Fibroblast of lung (primary cell): ENCODE measurements around the gene CEP85. TPM values are rescaled to one million over a fixed set of nuclear protein-coding genes. Genes with fewer than 3 reads are reported as not detected.
A peak's percentile ranks its signal among the peaks of the same experiment; 100 is the strongest.

Experiments used
- DNase-seq, 2 donors: peaks; one replicate each; pipeline versions ENCODE4 v3.0.0 to v3.0.0-alpha.2; 2010; ENCODE audit warnings: low read depth in 2 of 2
- H2AFZ ChIP-seq: 2 replicates; pipeline ENCODE4 v1.5.1; 2012; ENCODE audit warnings: low read length, control low read depth, inconsistent platforms
- H3K27ac ChIP-seq: 2 replicates; pipeline ENCODE4 v1.5.1; 2011; ENCODE audit warnings: low read length, control low read depth; ENCODE audit not compliant: insufficient read depth
- H3K27me3 ChIP-seq: 2 replicates; pipeline ENCODE4 v1.5.1; 2011; ENCODE audit warnings: mild to moderate bottlenecking, low read length; ENCODE audit not compliant: control insufficient read depth, insufficient read depth
- H3K36me3 ChIP-seq: 2 replicates; pipeline ENCODE4 v1.5.1; 2011; ENCODE audit warnings: low read length; ENCODE audit not compliant: control insufficient read depth, insufficient read depth
- H3K4me1 ChIP-seq: 2 replicates; pipeline ENCODE4 v1.5.1; 2011; ENCODE audit warnings: low read length; ENCODE audit not compliant: control insufficient read depth, insufficient read depth; ENCODE audit errors: extremely low read depth
- H3K4me2 ChIP-seq: 2 replicates; pipeline ENCODE4 v1.5.1; 2011; ENCODE audit warnings: low read length, control low read depth; ENCODE audit not compliant: insufficient read depth; ENCODE audit errors: extremely low read depth
- H3K4me3 ChIP-seq, 4 experiments: fragments of 200-600 bp in 1 of 4; sonication (generic) in 1 of 4; replicated peaks in 1 of 4; 2 replicates each; pipeline ENCODE4 v1.5.1; 2011 to 2016; ENCODE audit warnings: low read length in 4 of 4, low read depth in 3 of 4, mild to moderate bottlenecking in 3 of 4, control low read depth in 2 of 4, inconsistent platforms in 1 of 4, mixed read lengths in 1 of 4; ENCODE audit not compliant: insufficient read depth in 1 of 4; ENCODE audit errors: control extremely low read depth in 1 of 4
- H3K79me2 ChIP-seq: 2 replicates; pipeline ENCODE4 v1.5.1; 2012; ENCODE audit warnings: mild to moderate bottlenecking, low read length, inconsistent platforms; ENCODE audit not compliant: control insufficient read depth, insufficient read depth
- H3K9ac ChIP-seq: 2 replicates; pipeline ENCODE4 v1.5.1; 2011; ENCODE audit warnings: mild to moderate bottlenecking, low read length, control low read depth; ENCODE audit not compliant: insufficient read depth
- H3K9me3 ChIP-seq: 2 replicates; pipeline ENCODE4 v1.5.1; 2012; ENCODE audit warnings: low read depth, low read length; ENCODE audit not compliant: control insufficient read depth, insufficient read depth
- H4K20me1 ChIP-seq: 2 replicates; pipeline ENCODE4 v1.5.1; 2011; ENCODE audit warnings: low read length; ENCODE audit not compliant: control insufficient read depth, insufficient read depth; ENCODE audit errors: extremely low read depth
- CTCF ChIP-seq, 2 donors: IDR thresholded peaks in 1 of 2; conservative IDR thresholded peaks in 1 of 2; 1 replicate in 1 of 2; 2 replicates in 1 of 2; pipeline ENCODE4 v1.5.1; 2011 to 2012; ENCODE audit warnings: low read length in 2 of 2, control low read depth in 1 of 2, inconsistent platforms in 1 of 2, low read depth in 1 of 2, mild to moderate bottlenecking in 1 of 2
- EZH2 ChIP-seq: IDR thresholded peaks from 2 replicates; pipeline ENCODE4 v1.5.1; 2012; ENCODE audit warnings: low read length, control low read depth, mild to moderate bottlenecking; ENCODE audit errors: missing control alignments
- polyA plus RNA-seq, 2 donors: library from polyadenylated mRNA; depleted of rRNA in 1 of 2; stranded (reverse) in 1 of 2; unstranded in 1 of 2; fragments of >200 nt; gene quantifications; 2 replicates each; pipeline ENCODE4 v1.2.1, GENCODE V29; 2011 to 2012; ENCODE audit warnings: missing spikeins in 1 of 2
- total RNA-seq: library from RNA; depleted of rRNA; stranded (reverse); fragments of >200 nt; gene quantifications from 2 replicates; pipeline ENCODE4 v1.2.1, GENCODE V29; 2014

Gene CEP85
- total and polyA plus RNA-seq, 2 donors (not counting 1 experiment from before 2014, with no cell fraction given): 4.7 to 6.9 TPM

GRCh38 chr1:26237230-26237966 is 3.4 kb downstream of the CEP85 start:
- no peaks in the 10 kb centered on the region for H3K36me3 ChIP-seq
- H2AFZ ChIP-seq: no peak overlapping the region
- no peaks in the 10 kb centered on the region for H4K20me1 ChIP-seq
- peak; percentile 37 to 66 for DNase-seq
- H3K4me3 ChIP-seq: no peak overlapping the region
- no peaks in the 10 kb centered on the region for H3K27me3 ChIP-seq
- H3K27ac ChIP-seq: no peak overlapping the region
- H3K9me3 ChIP-seq: no peaks in the 10 kb centered on the region
- H3K9ac ChIP-seq: no peak overlapping the region
- H3K79me2 ChIP-seq: peaks cover 35% of the 10 kb centered on the region
- TF ChIP-seq CTCF (conservative IDR thresholded peaks at IDR 0.05 in 1 of 2, IDR thresholded peaks at IDR 0.05 in 1 of 2; ENCODE audit: low read depth in 1 of 2, low read length in 2 of 2) (no peak), EZH2 (no peak)
- H3K4me2 ChIP-seq: no peak overlapping the region
- H3K4me1 ChIP-seq: no peaks in the 10 kb centered on the region

GRCh38 chr1:26239936-26240335 is 5.9 kb downstream of the CEP85 start:
- Histone ChIP-seq H3K4me2 (no peak overlapping the region), H3K9ac (no peak overlapping the region), H3K79me2 (peaks cover 31% of the 10 kb centered on the region), H3K9me3 (no peaks in the 10 kb centered on the region), H4K20me1 (no peaks in the 10 kb centered on the region), H3K27ac (no peak overlapping the region), H3K4me3 (no peak overlapping the region), H3K36me3 (no peaks in the 10 kb centered on the region), H3K4me1 (no peaks in the 10 kb centered on the region), H2AFZ (no peak overlapping the region), H3K27me3 (no peaks in the 10 kb centered on the region)
- DNase-seq: peak in 1 of 2 donors; percentile 83
- TF ChIP-seq CTCF (conservative IDR thresholded peaks at IDR 0.05 in 1 of 2, IDR thresholded peaks at IDR 0.05 in 1 of 2; ENCODE audit: low read depth in 1 of 2, low read length in 2 of 2): no peak
- no peak for TF ChIP-seq EZH2

GRCh38 chr1:26252718-26253117 is 18.7 kb downstream of the CEP85 start:
- H3K27ac ChIP-seq: no peak overlapping the region
- H3K36me3 ChIP-seq: no peaks in the 10 kb centered on the region
- H2AFZ ChIP-seq: no peak overlapping the region
- H3K4me3 ChIP-seq: no peak overlapping the region
- no peaks in the 10 kb centered on the region for H3K4me1 ChIP-seq
- H3K9me3 ChIP-seq: no peaks in the 10 kb centered on the region
- no peaks in the 10 kb centered on the region for H3K79me2 ChIP-seq
- no peak overlapping the region for H3K9ac ChIP-seq
- TF ChIP-seq EZH2 (no peak), CTCF (conservative IDR thresholded peaks at IDR 0.05 in 1 of 2, IDR thresholded peaks at IDR 0.05 in 1 of 2; ENCODE audit: low read depth in 1 of 2, low read length in 2 of 2) (no peak)
- no peak for DNase-seq
- H3K27me3 ChIP-seq: no peaks in the 10 kb centered on the region
- no peaks in the 10 kb centered on the region for H4K20me1 ChIP-seq
- H3K4me2 ChIP-seq: no peak overlapping the region
